ENCODE measurements around the gene SHC3.

The SHC3 gene

DNA sequence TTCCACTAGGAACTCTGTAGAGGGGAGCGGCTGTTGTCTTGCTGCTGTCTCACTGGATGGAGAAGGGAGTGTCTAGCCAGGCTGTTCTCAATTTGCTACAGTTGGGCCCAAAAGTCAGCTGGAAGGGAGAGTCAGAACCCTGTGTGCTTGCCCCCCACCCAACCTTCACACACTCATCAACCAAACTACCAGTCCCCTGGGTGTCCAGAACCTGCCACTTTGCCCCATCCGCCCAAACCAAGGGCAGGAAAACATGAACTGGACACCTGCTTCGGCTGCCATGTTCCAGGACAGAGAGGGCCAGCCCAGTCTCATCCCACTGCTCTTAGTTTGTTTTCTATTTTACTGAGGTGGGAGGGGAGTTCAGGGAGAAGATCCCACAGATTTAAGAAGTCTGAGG is 105.2 kb downstream of the SHC3 start:
- H3K4me1 Mint-ChIP-seq: no peaks in the 10 kb centered on the region
- ATAC-seq: no peak
- H3K27ac Mint-ChIP-seq: no peak overlapping the region
- no peak for DNase-seq (ENCODE audit: low spot score in 2 of 2)
- H3K4me3 Mint-ChIP-seq: no peak overlapping the region
- H3K9me3 Mint-ChIP-seq: no peaks in the 10 kb centered on the region
- no peaks in the 10 kb centered on the region for H3K36me3 Mint-ChIP-seq

GRCh38 chr9:89071591-89071990 is 107.0 kb downstream of the SHC3 start:
- Mint-ChIP-seq H3K27ac (no peak overlapping the region), H3K4me3 (no peak overlapping the region), H3K4me1 (no peaks in the 10 kb centered on the region), H3K9me3 (no peaks in the 10 kb centered on the region), H3K36me3 (no peaks in the 10 kb centered on the region)
- DNase-seq (ENCODE audit: low spot score in 2 of 2) (no peak), ATAC-seq (no peak)

DNA sequence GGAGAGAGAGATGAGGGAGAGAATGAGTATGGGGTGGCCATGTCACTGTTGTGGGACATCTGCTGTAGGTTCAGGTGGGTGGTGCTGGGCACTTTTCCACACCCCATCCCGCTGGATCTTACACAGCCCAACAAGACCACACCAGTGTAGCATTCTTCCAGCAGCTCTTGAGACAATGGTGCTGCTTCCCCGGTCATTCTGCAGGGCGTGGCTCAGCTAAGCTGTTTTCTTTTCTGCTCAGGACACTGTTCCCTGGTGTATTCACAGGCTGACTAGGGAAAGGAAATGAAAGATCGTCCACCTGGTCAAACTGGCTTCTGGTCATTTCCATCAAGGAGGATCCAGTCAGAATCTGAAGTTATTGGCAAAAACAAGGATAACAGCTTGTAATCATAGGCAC is 111.8 kb downstream of the SHC3 start:
- no peaks in the 10 kb centered on the region for H3K9me3 Mint-ChIP-seq
- ATAC-seq (no peak), DNase-seq (ENCODE audit: low spot score in 2 of 2) (no peak)
- no peak overlapping the region for H3K27ac Mint-ChIP-seq
- no peaks in the 10 kb centered on the region for H3K4me1 Mint-ChIP-seq
- H3K36me3 Mint-ChIP-seq: no peaks in the 10 kb centered on the region
- no peak overlapping the region for H3K4me3 Mint-ChIP-seq

GRCh38 chr9:89065921-89066320 is 112.7 kb downstream of the SHC3 start:
- DNase-seq (ENCODE audit: low spot score in 2 of 2) (no peak), ATAC-seq (no peak)
- Mint-ChIP-seq H3K4me1 (no peaks in the 10 kb centered on the region), H3K9me3 (no peaks in the 10 kb centered on the region), H3K4me3 (no peak overlapping the region), H3K36me3 (no peaks in the 10 kb centered on the region), H3K27ac (no peak overlapping the region)

GRCh38 chr9:89060790-89061189 is 117.8 kb downstream of the SHC3 start:
- Mint-ChIP-seq H3K4me1 (no peaks in the 10 kb centered on the region), H3K27ac (no peak overlapping the region)
- no peak for DNase-seq (ENCODE audit: low spot score in 2 of 2)

GRCh38 chr9:89059925-89060506 is 118.6 kb downstream of the SHC3 start:
- no peak overlapping the region for H3K27ac Mint-ChIP-seq
- no peaks in the 10 kb centered on the region for H3K36me3 Mint-ChIP-seq
- ATAC-seq (peak; percentile 26), DNase-seq (ENCODE audit: low spot score in 2 of 2) (no peak)
- no peak overlapping the region for H3K4me3 Mint-ChIP-seq
- no peaks in the 10 kb centered on the region for H3K9me3 Mint-ChIP-seq
- H3K4me1 Mint-ChIP-seq: no peaks in the 10 kb centered on the region

More at GRCh38 chr9:89060790-89061189, 117.8 kb downstream of the SHC3 start:
- H3K36me3 Mint-ChIP-seq: no peaks in the 10 kb centered on the region
- H3K4me3 Mint-ChIP-seq: no peak overlapping the region
- H3K9me3 Mint-ChIP-seq: no peaks in the 10 kb centered on the region
- ATAC-seq: no peak

DNA sequence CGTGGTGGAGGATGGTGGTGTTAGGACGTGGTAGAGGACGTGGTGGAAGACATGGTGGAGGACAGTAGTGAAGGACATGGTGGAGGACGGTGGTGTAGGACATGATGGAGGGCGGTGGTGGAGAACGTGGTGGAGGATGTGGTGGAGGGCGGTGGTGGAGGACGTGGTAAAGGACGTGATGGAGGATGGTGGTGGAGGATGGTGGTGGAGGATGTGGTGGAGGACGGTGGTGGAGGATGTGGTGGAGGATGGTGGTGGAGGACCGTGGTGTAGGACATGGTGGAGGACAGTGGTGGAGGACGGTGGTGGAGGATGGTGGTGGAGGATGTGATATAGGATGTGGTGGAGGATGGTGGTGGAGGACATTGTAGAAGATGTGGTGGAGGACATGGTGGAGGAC is 119.7 kb downstream of the SHC3 start:
- ATAC-seq (no peak), DNase-seq (ENCODE audit: low spot score in 2 of 2) (no peak)
- H3K27ac Mint-ChIP-seq: no peak overlapping the region
- H3K9me3 Mint-ChIP-seq: no peaks in the 10 kb centered on the region
- H3K4me3 Mint-ChIP-seq: no peak overlapping the region
- no peaks in the 10 kb centered on the region for H3K36me3 Mint-ChIP-seq
- no peaks in the 10 kb centered on the region for H3K4me1 Mint-ChIP-seq

GRCh38 chr9:89054865-89055495 is 123.6 kb downstream of the SHC3 start:
- Mint-ChIP-seq H3K9me3 (no peaks in the 10 kb centered on the region), H3K4me1 (no peaks in the 10 kb centered on the region), H3K36me3 (no peaks in the 10 kb centered on the region), H3K27ac (no peak overlapping the region), H3K4me3 (no peak overlapping the region)
- ATAC-seq (no peak), DNase-seq (ENCODE audit: low spot score in 2 of 2) (no peak)

GRCh38 chr9:89053301-89053700 is 125.3 kb downstream of the SHC3 start:
- no peaks in the 10 kb centered on the region for H3K36me3 Mint-ChIP-seq
- no peak for ATAC-seq
- H3K9me3 Mint-ChIP-seq: no peaks in the 10 kb centered on the region
- H3K27ac Mint-ChIP-seq: no peak overlapping the region
- no peak for DNase-seq (ENCODE audit: low spot score in 2 of 2)
- H3K4me1 Mint-ChIP-seq: no peaks in the 10 kb centered on the region
- no peak overlapping the region for H3K4me3 Mint-ChIP-seq

GRCh38 chr9:89052470-89053097 is 126.0 kb downstream of the SHC3 start:
- no peaks in the 10 kb centered on the region for H3K36me3 Mint-ChIP-seq
- DNase-seq (ENCODE audit: low spot score in 2 of 2) (no peak), ATAC-seq (no peak)
- no peak overlapping the region for H3K27ac Mint-ChIP-seq
- H3K9me3 Mint-ChIP-seq: no peaks in the 10 kb centered on the region
- H3K4me3 Mint-ChIP-seq: no peak overlapping the region
- H3K4me1 Mint-ChIP-seq: no peaks in the 10 kb centered on the region

- no peak overlapping the region for H3K27ac Mint-ChIP-seq
- ATAC-seq (no peak), DNase-seq (ENCODE audit: low spot score in 2 of 2) (no peak)
- no peaks in the 10 kb centered on the region for H3K4me1 Mint-ChIP-seq
- no peaks in the 10 kb centered on the region for H3K9me3 Mint-ChIP-seq
- no peak overlapping the region for H3K4me3 Mint-ChIP-seq
- no peaks in the 10 kb centered on the region for H3K36me3 Mint-ChIP-seq
These were observed 127.1 kb downstream of the SHC3 start for GRCh38 chr9:89051421-89052025.

GRCh38 chr9:89049646-89050045 is 129.0 kb downstream of the SHC3 start:
- Mint-ChIP-seq H3K4me1 (no peaks in the 10 kb centered on the region), H3K27ac (no peak overlapping the region), H3K36me3 (no peaks in the 10 kb centered on the region), H3K9me3 (no peaks in the 10 kb centered on the region), H3K4me3 (no peak overlapping the region)
- no peak for DNase-seq (ENCODE audit: low spot score in 2 of 2)
- ATAC-seq: no peak

DNA sequence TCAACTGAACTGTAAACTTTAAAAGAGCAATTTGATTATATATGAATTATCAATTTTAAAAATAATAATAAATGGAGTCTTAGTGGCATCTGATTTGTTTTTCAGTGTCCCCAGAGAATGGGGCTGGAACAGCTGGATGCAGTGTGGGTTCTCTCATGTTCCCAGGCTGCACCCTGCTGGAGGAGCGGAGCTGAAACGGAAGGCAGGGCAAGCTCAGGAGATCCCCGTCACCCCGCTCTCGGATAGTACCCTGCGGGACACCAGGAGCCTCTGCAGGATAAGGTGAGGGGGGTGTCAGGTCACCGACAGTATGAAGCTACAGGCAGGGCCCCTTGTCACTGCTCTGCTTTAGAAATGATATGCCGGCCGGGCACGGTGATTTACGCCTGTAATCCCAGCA is 130.0 kb downstream of the SHC3 start:
- Mint-ChIP-seq H3K4me3 (no peak overlapping the region), H3K9me3 (no peaks in the 10 kb centered on the region), H3K4me1 (no peaks in the 10 kb centered on the region), H3K27ac (no peak overlapping the region), H3K36me3 (no peaks in the 10 kb centered on the region)
- DNase-seq (ENCODE audit: low spot score in 2 of 2) (no peak), ATAC-seq (no peak)

DNA sequence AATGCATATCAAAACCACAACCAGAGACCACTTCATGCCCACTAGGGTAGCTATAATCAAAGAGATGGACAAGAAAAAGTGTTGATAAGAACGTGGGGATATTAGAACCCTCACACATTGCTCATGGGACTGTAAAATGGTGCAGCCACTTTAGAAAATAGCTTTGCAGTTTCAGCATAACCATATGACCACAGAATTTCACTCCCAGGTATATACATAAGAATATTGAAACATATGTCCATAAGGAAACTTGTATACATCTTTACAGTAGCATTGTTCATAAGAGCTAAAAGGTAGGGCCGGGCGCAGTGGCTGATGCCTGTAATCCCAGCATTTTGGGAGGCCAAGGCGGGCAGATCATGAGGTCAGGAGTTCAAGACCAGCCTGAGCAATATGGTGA is 131.0 kb downstream of the SHC3 start:
- DNase-seq (ENCODE audit: low spot score in 2 of 2): no peak

DNA sequence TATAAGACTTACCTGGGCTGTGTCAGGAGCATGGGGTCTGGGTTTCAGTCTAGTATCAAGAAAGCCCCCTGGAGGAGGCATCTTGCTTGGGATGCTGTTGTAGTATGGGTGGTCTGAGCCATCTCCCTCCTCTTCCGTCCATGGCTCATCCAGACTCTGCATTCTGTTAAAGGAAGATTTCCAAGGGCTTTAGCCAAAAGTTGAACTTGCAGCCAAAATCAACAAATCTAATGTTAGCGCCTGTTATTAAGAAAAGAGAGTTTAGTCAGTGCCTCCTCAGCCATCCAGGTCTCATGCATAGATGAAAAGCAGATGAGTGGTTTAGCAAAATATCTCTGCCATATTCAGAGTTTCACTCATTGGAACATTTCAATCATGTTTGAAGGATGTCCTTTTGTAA is 131.8 kb downstream of the SHC3 start:
- H3K27ac Mint-ChIP-seq: no peak overlapping the region
- no peak for DNase-seq (ENCODE audit: low spot score in 2 of 2)
- no peak overlapping the region for H3K4me3 Mint-ChIP-seq
- no peaks in the 10 kb centered on the region for H3K9me3 Mint-ChIP-seq
- no peaks in the 10 kb centered on the region for H3K4me1 Mint-ChIP-seq
- H3K36me3 Mint-ChIP-seq: no peaks in the 10 kb centered on the region
- ATAC-seq: no peak

More for the DNA sequence above, 131.0 kb downstream of the SHC3 start:
- Mint-ChIP-seq H3K4me3 (no peak overlapping the region), H3K27ac (no peak overlapping the region), H3K4me1 (no peaks in the 10 kb centered on the region), H3K36me3 (no peaks in the 10 kb centered on the region), H3K9me3 (no peaks in the 10 kb centered on the region)
- ATAC-seq: no peak

DNA sequence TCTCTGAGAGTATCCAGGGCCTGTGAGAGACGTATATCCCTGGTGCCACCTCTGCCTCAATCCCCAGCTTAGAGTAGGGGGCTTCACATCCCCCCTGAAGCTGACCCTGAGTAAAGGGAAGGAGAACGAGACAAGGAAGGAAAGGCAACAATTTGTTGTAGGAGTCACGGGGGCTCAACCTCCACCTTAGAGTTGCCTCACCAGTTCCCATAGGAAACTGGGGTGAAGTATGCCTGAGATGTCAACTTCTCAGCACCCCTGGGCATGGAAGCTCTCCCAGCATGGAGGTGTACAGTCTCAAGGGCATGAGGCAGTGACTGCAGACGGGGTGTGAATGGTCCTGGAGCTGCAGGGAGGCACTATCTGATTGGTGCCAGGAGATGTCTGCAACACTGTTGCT is 133.7 kb downstream of the SHC3 start:
- H3K36me3 Mint-ChIP-seq: no peaks in the 10 kb centered on the region

More for the DNA sequence above, 133.7 kb downstream of the SHC3 start:
- H3K9me3 Mint-ChIP-seq: no peaks in the 10 kb centered on the region
- H3K27ac Mint-ChIP-seq: no peak overlapping the region
- no peak overlapping the region for H3K4me3 Mint-ChIP-seq
- DNase-seq (ENCODE audit: low spot score in 2 of 2) (no peak), ATAC-seq (no peak)
- H3K4me1 Mint-ChIP-seq: no peaks in the 10 kb centered on the region
